PC-3 (cell line): ENCODE data around the gene ZNF213. TPM values are rescaled to one million over a fixed set of nuclear protein-coding genes. Genes with fewer than 3 reads are reported as not detected.

Source experiments
- ATAC-seq: fragments of 200-7000 bp; cut with Tn5 transposase; 2 replicates; pipeline ENCODE4 v1.9.1; 2020; ENCODE audit warnings: mild to moderate bottlenecking, moderate library complexity
- Bru-seq: library from RNA; stranded (reverse); fragments of 400-500 nt; gene quantifications from one replicate; lab custom pipeline; 2021; lab: Mats Ljungman, UMichigan
- BruChase-seq, 2 experiments: library from RNA; stranded (reverse); fragments of 400-500 nt; gene quantifications; one replicate each; lab custom pipeline; 2021; lab: Mats Ljungman, UMichigan
- BruUV-seq: library from RNA; stranded (reverse); fragments of 400-500 nt; replicated peaks from 2 replicates; lab custom pipeline; 2021; lab: Mats Ljungman, UMichigan
- CTCF ChIA-PET: fragments of 300-600 bp; sonication (Branson Sonifier 250); formaldehyde crosslinking; loops from one replicate; lab custom pipeline; 2022; ENCODE audit warnings: antibody characterized with exemption; lab: Charles Lee
- POLR2A ChIA-PET: fragments of 300-600 bp; sonication (Branson Sonifier 250); formaldehyde crosslinking; loops from one replicate; lab custom pipeline; 2022; ENCODE audit warnings: antibody characterized with exemption; ENCODE audit not compliant: unreplicated experiment; lab: Charles Lee
- DNase-seq: peaks from one replicate; pipeline ENCODE4 v3.0.0-alpha.2; 2015
- H2AFZ ChIP-seq: fragments of 300-600 bp; sonication (generic); 2 replicates; pipeline ENCODE4 v1.6.0; 2016; ENCODE audit warnings: antibody characterized with exemption, low read length
- H3F3A ChIP-seq: fragments of 300-600 bp; sonication (generic); one replicate; pipeline ENCODE4 v1.6.0; 2017; ENCODE audit warnings: antibody characterized with exemption, low read length, control low read depth, mild to moderate bottlenecking; ENCODE audit not compliant: unreplicated experiment
- H3K27ac ChIP-seq: fragments of 300-600 bp; sonication (generic); 2 replicates; pipeline ENCODE4 v1.5.1; 2016; ENCODE audit warnings: mild to moderate bottlenecking, low read length
- H3K27me3 ChIP-seq: fragments of 300-600 bp; sonication (generic); 2 replicates; pipeline ENCODE4 v1.6.1; 2016; ENCODE audit warnings: low read length, mixed read lengths
- H3K36me3 ChIP-seq: fragments of 300-600 bp; sonication (generic); 2 replicates; pipeline ENCODE4 v1.6.1; 2016; ENCODE audit warnings: low read depth, mixed run types, low read length, mixed read lengths
- H3K4me1 ChIP-seq: fragments of 300-600 bp; sonication (generic); 2 replicates; pipeline ENCODE4 v1.5.1; 2016; ENCODE audit warnings: low read length; ENCODE audit not compliant: insufficient read depth
- H3K4me2 ChIP-seq: fragments of 300-600 bp; sonication (generic); 2 replicates; pipeline ENCODE4 v1.6.0; 2016; ENCODE audit warnings: low read length
- H3K4me3 ChIP-seq: fragments of 300-600 bp; sonication (generic); 2 replicates; pipeline ENCODE4 v1.5.1; 2016; ENCODE audit warnings: mild to moderate bottlenecking, low read length, mixed read lengths
- H3K79me2 ChIP-seq: fragments of 300-600 bp; sonication (generic); 2 replicates; pipeline ENCODE4 v1.6.1; 2017; ENCODE audit warnings: low read length, mixed read lengths
- H3K9ac ChIP-seq: fragments of 300-600 bp; sonication (generic); 2 replicates; pipeline ENCODE4 v1.6.0; 2016; ENCODE audit warnings: mild to moderate bottlenecking, low read length
- H3K9me2 ChIP-seq: fragments of 300-600 bp; sonication (generic); replicated peaks from 2 replicates; pipeline ENCODE4 v1.6.1; 2016; ENCODE audit warnings: mixed run types, low read length, mixed read lengths
- H3K9me3 ChIP-seq: fragments of 300-600 bp; sonication (generic); 2 replicates; pipeline ENCODE4 v1.6.1; 2016; ENCODE audit warnings: low read length, mixed read lengths
- H4K20me1 ChIP-seq: fragments of 300-600 bp; sonication (generic); 2 replicates; pipeline ENCODE4 v1.6.1; 2016; ENCODE audit warnings: low read length, mixed read lengths
- CTCF ChIP-seq: fragments of 300-600 bp; sonication (generic); conservative IDR thresholded peaks from 2 replicates; pipeline ENCODE4 v1.5.1; 2017; ENCODE audit warnings: antibody characterized with exemption, low read depth, mild to moderate bottlenecking, low read length
- EZH2 ChIP-seq: fragments of 300-600 bp; sonication (generic); IDR thresholded peaks from one replicate; pipeline ENCODE4 v1.6.1; 2017; ENCODE audit warnings: antibody characterized with exemption, mild to moderate bottlenecking, low read length; ENCODE audit not compliant: unreplicated experiment
- EZH2phosphoT487 ChIP-seq: fragments of 300-600 bp; sonication (generic); IDR thresholded peaks from 2 replicates; pipeline ENCODE4 v1.6.1; 2018; ENCODE audit warnings: mild to moderate bottlenecking, antibody characterized with exemption, low read length, borderline replicate concordance
- intact Hi-C: fragments of 100-400 bp; cut with micrococcal nuclease; formaldehyde crosslinking; loops from 2 replicates; pipeline ENCODE4 v1.9.0; 2023
- long read RNA-seq: library from polyadenylated mRNA; unstranded; transcript quantifications from one replicate; pipeline ENCODE4 v2.0.0, GENCODE V29; 2021; ENCODE audit not compliant: unreplicated experiment
- total RNA-seq: library from RNA; depleted of rRNA; stranded (reverse); fragments of >200 nt; gene quantifications from 2 replicates; pipeline ENCODE4 v1.2.3, GENCODE V29; 2014; rRNA removed

The ZNF213 gene
- 3.6 and 9.6 TPM in 2 replicates for total RNA-seq
- Bru-seq, nascent RNA: percentile 46 among the genes with signal in this experiment
- percentile 56 among the genes with signal in this experiment for BruChase-seq, experiment 1, labeled RNA remaining after a 6-hour chase
- percentile 48 among the genes with signal in this experiment for BruChase-seq, experiment 2, labeled RNA remaining after a 2-hour chase
- long read RNA-seq, transcript ZNF213-201 (6 exons, 3,313 nt): major isoform, 5 of 41 reads
- long read RNA-seq, partial matches to known transcripts: 9 of 41 reads
- long read RNA-seq, other reads (novel, unspliced or antisense): 25 of 41 reads

DNA sequence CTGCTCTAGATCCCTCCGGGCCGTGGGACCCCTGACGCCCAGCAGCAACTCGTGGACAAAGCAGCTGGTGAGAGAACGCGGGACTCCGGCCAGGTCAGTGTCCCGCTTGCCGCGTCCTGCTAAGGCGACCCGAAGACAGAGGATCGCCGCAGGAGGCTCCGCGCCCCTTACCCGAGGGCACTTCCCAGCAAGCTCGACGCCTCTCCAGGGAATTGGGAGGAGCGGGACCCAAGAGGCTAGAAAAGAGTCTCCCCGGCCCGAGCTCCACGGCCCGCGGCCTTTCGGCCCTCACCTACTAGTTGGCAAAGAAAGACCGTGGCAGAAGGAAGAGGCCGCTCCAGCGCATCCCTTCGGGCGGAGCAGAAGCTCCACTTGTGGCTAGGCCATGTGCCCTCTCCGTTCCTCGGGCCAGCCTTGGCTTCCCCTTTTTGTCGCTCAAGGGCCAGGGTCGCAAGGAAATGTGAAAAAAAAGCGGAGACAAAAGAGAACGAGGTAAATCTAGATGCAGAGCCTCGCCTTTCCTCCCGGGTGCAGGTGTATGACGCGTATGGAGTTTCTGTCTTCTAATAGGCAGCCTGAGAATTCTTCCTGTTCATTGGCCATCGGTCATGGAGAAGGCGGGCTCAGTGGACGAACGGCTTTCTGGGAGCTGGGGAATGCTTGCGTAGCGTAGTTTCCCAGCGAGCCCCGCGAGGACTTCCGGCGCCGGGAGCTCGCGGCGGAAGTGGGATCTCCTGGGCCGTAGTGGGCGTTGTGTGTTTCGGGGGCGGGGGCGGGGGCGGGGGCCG lies at the start of gene ZNF213:
TSS of gene ZNF213 (plus strand) at position 692 of the 788 bp plus-strand sequence. CDS start 2,252 bp downstream, outside the sequence.
- POLR2A ChIA-PET: interaction anchor here (0.5 to 1.3 kb wide), 2 partner anchors 16 to 282 kb away, joined by 9 to 12 read pairs; no protein-coding TSS in a partner anchor
- Histone ChIP-seq H3K79me2 (peaks cover 34% of the 10 kb centered on the region), H3K9me2 (no peaks in the 10 kb centered on the region), H4K20me1 (no peaks in the 10 kb centered on the region), H2AFZ (peak within 1 kb of the TSS; percentile 96), H3K4me3 (peak within 1 kb of the TSS; percentile 99), H3K4me2 (peak within 1 kb of the TSS; percentile 97), H3K27ac (peak within 1 kb of the TSS; percentile 67), H3K27me3 (no peaks in the 10 kb centered on the region), H3K9me3 (no peaks in the 10 kb centered on the region), H3K9ac (peak within 1 kb of the TSS; percentile 99), H3K36me3 (0 out of 2 replicates have a peak, but pooled peaks cover 3% of the 10 kb centered on the region), H3F3A (peaks cover 7% of the 10 kb centered on the region), H3K4me1 (peaks cover 6% of the 10 kb centered on the region; the same call in 1 of the 2 replicates)
- no peak for TF ChIP-seq EZH2phosphoT487
- no peak for TF ChIP-seq CTCF
- TF ChIP-seq EZH2: no peak
- BruUV-seq: TSS peak; percentile 84
- ATAC-seq: peak; percentile 94
- CTCF ChIA-PET: interaction anchor here (0.6 kb wide), 1 partner anchor 1451 kb away, joined by 7 read pairs; no protein-coding TSS in a partner anchor
- peak; percentile 95 for DNase-seq
- intact Hi-C loops: loop anchor here (1.0 kb wide), 1 partner anchor 15 kb away; no protein-coding TSS in a partner anchor

DNA sequence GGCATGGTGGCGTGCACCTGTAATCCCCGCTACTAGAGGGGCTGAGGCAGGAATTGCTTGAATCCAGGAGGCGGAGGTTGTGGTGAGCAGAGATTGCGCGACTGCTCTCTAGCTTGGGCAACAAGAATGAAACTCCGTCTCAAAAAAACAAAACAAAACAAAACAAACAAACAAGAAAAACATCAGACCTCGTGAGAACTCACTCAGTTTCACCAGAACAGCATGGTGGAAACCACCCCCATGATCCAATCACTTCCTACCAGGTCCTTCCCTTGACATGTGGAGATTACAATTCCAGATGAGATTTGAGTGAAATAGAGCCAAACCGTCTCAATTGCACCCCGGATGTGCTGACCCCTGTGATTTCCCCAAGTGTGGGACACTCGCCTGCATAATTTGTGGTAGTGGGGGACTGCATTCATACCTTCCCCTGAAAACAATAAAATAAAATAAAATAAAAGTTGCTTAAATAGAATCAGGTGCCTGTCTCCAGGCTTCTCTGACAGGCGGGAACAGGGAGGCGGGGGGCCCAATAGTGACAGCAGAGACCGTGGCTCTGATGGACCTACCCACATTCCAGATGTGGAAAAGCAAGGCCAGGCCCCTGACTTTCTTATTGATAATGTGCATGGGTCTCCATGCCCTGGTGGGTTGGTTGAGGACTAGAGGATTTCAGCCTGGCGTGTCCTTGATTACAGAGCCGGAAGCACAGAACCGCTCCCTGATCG lies 48.8 kb upstream of the ZNF213 start:
- Histone ChIP-seq H3K9me2 (no peaks in the 10 kb centered on the region), H3F3A (no peaks in the 10 kb centered on the region), H3K4me3 (no peak overlapping the region), H4K20me1 (no peaks in the 10 kb centered on the region), H3K79me2 (no peaks in the 10 kb centered on the region), H3K4me2 (no peak overlapping the region), H3K27me3 (no peaks in the 10 kb centered on the region), H3K36me3 (no peaks in the 10 kb centered on the region), H3K27ac (no peak overlapping the region), H3K9me3 (no peaks in the 10 kb centered on the region), H3K9ac (no peak overlapping the region), H2AFZ (no peak overlapping the region), H3K4me1 (no peaks in the 10 kb centered on the region)
- CTCF ChIA-PET: no interaction called here
- intact Hi-C loops: no loop called here
- POLR2A ChIA-PET: no interaction called here
- TF ChIP-seq EZH2phosphoT487: no peak
- no peak for TF ChIP-seq CTCF
- TF ChIP-seq EZH2: no peak
- no TSS peak for BruUV-seq
- ATAC-seq (no peak), DNase-seq (no peak)
